ENCODE measurements around the gene HLA-DOA. TPM values are rescaled to one million over a fixed set of nuclear protein-coding genes. Genes with fewer than 3 reads are reported as not detected.
A peak's percentile ranks its signal among the peaks of the same experiment; 100 is the strongest.

HLA-DOA gene
- total and polyA plus RNA-seq, 9 donors = 1.1 to 25.3 (median 6.4) TPM

DNA sequence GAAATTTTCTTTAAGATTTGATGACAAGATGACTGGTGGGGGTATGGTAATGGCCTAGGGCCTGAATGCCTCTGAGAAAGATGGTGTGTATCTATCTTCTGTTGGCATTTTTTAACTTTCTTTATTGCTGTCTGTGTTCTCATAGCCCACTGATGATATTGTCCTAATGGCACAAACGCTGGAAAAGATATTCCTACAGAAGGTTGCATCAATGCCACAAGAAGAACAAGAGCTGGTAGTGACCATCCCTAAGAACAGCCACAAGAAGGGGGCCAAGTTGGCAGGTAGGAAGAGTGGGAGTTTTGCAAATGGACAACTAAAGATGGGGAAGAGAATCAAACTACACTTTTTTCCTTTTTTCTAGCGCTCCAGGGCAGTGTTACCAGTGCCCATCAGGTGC is 33.5 kb downstream of the HLA-DOA start:
- H3K4me3 ChIP-seq = no peak overlapping the region
- intact Hi-C loops (cut with DNase I) = loop anchor here in 1 of 4 donors (10.0 kb wide), 1 partner anchor 781 kb away; the partner anchor contains the start of genes GPSM3 and PBX2
- H3K27me3 ChIP-seq = no peaks in the 10 kb centered on the region
- no peak for DNase-seq
- WGBS, 3 donors = 34 to 43% (median 38%) methylated on average over 2 of the region's 2 CpGs
- H3K27ac ChIP-seq = no peak overlapping the region
- peaks cover 3% of the 10 kb centered on the region for H3K4me1 ChIP-seq (ENCODE audit: insufficient read depth)
- no peaks in the 10 kb centered on the region for H3K9me3 ChIP-seq
- peaks cover 3% of the 10 kb centered on the region for H3K36me3 ChIP-seq
- no peak for TF ChIP-seq POLR2A (IDR thresholded peaks at IDR 0.05)
- TF ChIP-seq, protein P1, sequence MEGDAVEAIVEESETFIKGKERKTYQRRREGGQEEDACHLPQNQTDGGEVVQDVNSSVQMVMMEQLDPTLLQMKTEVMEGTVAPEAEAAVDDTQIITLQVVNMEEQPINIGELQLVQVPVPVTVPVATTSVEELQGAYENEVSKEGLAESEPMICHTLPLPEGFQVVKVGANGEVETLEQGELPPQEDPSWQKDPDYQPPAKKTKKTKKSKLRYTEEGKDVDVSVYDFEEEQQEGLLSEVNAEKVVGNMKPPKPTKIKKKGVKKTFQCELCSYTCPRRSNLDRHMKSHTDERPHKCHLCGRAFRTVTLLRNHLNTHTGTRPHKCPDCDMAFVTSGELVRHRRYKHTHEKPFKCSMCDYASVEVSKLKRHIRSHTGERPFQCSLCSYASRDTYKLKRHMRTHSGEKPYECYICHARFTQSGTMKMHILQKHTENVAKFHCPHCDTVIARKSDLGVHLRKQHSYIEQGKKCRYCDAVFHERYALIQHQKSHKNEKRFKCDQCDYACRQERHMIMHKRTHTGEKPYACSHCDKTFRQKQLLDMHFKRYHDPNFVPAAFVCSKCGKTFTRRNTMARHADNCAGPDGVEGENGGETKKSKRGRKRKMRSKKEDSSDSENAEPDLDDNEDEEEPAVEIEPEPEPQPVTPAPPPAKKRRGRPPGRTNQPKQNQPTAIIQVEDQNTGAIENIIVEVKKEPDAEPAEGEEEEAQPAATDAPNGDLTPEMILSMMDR (IDR thresholded peaks at IDR 0.05) = no peak
- TF ChIP-seq EP300 (IDR thresholded peaks at IDR 0.05) = no peak

DNA sequence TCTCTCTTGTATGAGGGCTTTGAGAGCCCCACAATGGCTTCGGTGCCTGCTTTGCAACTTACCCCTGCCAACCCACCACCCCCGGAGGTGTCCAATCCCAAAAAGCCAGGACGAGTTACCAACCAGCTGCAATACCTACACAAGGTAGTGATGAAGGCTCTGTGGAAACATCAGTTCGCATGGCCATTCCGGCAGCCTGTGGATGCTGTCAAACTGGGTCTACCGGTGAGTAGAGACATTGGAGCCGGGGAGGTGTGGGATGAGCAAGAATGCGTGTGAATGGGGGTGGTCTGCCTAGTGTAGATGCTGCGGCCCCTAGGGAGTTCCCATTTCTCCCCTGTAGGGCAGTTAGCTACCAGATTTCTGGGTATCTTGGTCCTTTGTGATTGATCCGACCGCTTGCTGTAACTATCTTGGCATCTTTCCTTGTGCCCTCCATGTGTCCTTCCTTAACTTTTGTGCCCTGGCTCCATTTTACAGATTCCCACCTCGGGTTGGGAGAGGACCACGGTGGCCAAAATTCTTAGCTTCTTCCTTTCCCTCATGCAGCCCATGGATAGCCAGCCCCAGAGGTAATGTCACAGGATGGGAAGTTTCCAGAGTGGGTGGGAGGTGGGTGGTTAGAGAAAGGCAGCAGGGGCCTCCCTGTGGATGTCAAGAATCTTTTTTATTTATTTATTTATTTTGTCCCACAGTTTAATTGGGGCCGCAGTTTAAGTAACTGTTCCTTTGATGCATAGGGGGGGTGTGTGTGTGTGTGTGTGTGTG is 34.7 kb downstream of the HLA-DOA start:
- whole genome bisulfite sequencing, 3 donors = 2 to 5% (median 3%) methylated on average over 14 of the region's 14 CpGs
- intact Hi-C loops (cut with DNase I) = loop anchor here in 1 of 4 donors (10.0 kb wide), 1 partner anchor 780 kb away; the partner anchor contains the start of genes GPSM3 and PBX2
- no peaks in the 10 kb centered on the region for H3K36me3 ChIP-seq
- peak overlapping the region; percentile 88 for H3K4me3 ChIP-seq
- peaks cover 3% of the 10 kb centered on the region for H3K4me1 ChIP-seq (ENCODE audit: insufficient read depth)
- H3K27ac ChIP-seq = peak overlapping the region in 1 of 2 donors; percentile 11
- DNase-seq = peak in 1 of 5 donors; percentile 26
- TF ChIP-seq EP300 (IDR thresholded peaks at IDR 0.05) = no peak
- TF ChIP-seq, protein P1 (IDR thresholded peaks at IDR 0.05) = no peak
- no peak for TF ChIP-seq POLR2A (IDR thresholded peaks at IDR 0.05)
- H3K9me3 ChIP-seq = no peaks in the 10 kb centered on the region
- H3K27me3 ChIP-seq = no peaks in the 10 kb centered on the region

DNA sequence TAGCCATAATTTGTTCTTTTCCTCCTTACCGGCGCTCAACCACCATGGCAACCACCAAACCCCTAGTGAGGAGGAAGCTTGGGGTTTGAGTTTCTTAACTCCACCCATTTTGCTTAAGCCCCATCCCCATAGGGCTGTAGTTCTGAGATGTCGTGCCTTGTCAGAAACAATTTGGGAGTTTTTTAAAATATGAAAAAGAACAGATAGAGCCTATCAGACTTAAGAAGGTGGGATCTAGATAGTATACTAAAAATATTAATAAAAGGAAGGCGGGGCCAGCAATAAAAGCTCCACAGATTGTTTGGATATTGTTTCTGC is 35.4 kb downstream of the HLA-DOA start:
- H3K9me3 ChIP-seq = no peaks in the 10 kb centered on the region
- peaks cover 3% of the 10 kb centered on the region for H3K4me1 ChIP-seq (ENCODE audit: insufficient read depth)
- no peaks in the 10 kb centered on the region for H3K36me3 ChIP-seq
- TF ChIP-seq EP300 (IDR thresholded peaks at IDR 0.05) = no peak
- TF ChIP-seq POLR2A (IDR thresholded peaks at IDR 0.05) = no peak
- TF ChIP-seq, protein P1 (IDR thresholded peaks at IDR 0.05) = no peak
- peak overlapping the region; percentile 88 for H3K4me3 ChIP-seq
- 0 to 1% (median 0%) methylated on average over 4 of the region's 4 CpGs for WGBS, 3 donors
- intact Hi-C loops (cut with DNase I) = loop anchor here in 1 of 4 donors (10.0 kb wide), 1 partner anchor 779 kb away; the partner anchor contains the start of genes GPSM3 and PBX2
- no peak overlapping the region for H3K27ac ChIP-seq
- no peak for DNase-seq
- H3K27me3 ChIP-seq = no peaks in the 10 kb centered on the region

DNA sequence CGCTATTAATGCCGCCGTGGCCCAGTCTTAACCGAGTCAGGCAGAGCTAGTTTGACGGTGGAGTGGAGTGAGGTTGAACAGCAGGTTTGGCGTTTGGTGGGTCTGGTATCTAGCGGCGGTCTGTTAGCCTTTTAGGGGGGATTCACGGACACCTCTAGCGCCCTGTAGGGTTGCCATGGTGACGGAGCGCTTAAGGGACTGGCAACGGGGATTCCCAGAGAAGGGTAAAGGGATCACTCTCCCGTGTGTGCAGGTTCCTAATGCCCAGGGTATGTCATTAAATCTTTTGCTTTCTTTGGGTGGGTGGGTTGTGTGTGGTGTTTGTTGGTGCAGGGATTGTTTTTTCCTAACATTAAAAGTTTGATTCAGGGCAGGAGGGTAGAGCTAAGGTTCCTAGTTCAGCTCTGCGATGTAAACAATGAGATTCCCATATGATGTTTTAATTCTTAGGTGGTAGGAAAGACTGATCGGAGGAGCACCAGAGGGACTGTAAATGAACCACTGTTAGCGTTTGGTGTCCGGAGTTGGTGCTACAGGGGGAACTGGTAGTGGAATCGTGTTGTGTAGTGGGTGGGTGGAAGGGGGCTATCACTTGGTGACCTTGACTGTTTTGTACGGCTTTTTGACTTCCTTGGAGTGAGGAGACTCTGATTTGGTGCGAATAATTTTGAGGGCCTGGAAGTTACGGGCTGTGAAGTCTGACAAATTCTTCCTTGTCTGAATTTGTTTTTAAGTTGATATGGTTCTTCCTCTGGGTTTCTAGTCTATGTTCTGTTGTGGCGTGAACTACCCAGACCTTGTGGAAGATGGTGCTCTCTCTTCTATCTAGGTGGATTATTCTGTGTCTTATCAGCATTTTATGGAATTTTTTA is 36.0 kb downstream of the HLA-DOA start:
- H3K27ac ChIP-seq = peak overlapping the region; percentile 89 to 95
- WGBS, 3 donors = 0 to 1% (median 0%) methylated on average over 23 of the region's 23 CpGs
- intact Hi-C loops (cut with DNase I) = loop anchor here in 1 of 4 donors (10.0 kb wide), 1 partner anchor 779 kb away; the partner anchor contains the start of genes GPSM3 and PBX2
- H3K4me3 ChIP-seq = peak overlapping the region; percentile 88
- H3K27me3 ChIP-seq = no peaks in the 10 kb centered on the region
- no peaks in the 10 kb centered on the region for H3K9me3 ChIP-seq
- TF ChIP-seq, protein P1 (IDR thresholded peaks at IDR 0.05) = no peak
- TF ChIP-seq EP300 (IDR thresholded peaks at IDR 0.05) (no peak), POLR2A (IDR thresholded peaks at IDR 0.05) (peak; percentile 8)
- no peaks in the 10 kb centered on the region for H3K36me3 ChIP-seq
- peak in 4 of 5 donors; percentile 37 to 60 (median 54) for DNase-seq
- peaks cover 3% of the 10 kb centered on the region for H3K4me1 ChIP-seq (ENCODE audit: insufficient read depth)

All from ovary (tissue), 9 donors.